GM18511 (cell line): Measurements from ENCODE around the gene CDK11B.

Source experiments
- ATAC-seq: cut with Tn5 transposase; IDR thresholded peaks from one replicate; pipeline ENCODE4 v1.9.1; 2021; ENCODE audit warnings: mild to moderate bottlenecking, moderate library complexity; ENCODE audit not compliant: unreplicated experiment

CDK11B gene

DNA sequence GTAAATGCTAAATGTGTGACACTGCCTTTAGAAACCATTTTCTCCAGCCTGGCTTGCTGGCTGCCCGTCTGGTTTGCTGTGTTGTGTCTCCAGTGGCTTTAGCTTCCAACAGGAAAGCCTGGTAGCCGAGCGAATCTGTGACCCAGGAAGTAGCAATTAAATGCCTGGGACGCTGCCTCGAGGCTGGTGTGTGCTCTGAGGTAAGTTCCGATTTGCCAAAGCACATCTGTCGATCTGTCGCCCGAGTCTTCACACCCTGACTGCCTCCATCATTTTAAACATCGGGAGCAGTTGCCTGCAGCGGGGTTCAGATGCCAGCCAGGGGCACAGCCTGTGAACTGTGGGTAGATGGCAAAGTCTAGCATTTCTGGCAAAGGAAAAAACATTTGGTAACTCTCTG is 41.3 kb downstream of the CDK11B start:
- ATAC-seq = no peak

GRCh38 chr1:1616838-1617237 is 42.0 kb downstream of the CDK11B start:
- ATAC-seq = no peak

DNA sequence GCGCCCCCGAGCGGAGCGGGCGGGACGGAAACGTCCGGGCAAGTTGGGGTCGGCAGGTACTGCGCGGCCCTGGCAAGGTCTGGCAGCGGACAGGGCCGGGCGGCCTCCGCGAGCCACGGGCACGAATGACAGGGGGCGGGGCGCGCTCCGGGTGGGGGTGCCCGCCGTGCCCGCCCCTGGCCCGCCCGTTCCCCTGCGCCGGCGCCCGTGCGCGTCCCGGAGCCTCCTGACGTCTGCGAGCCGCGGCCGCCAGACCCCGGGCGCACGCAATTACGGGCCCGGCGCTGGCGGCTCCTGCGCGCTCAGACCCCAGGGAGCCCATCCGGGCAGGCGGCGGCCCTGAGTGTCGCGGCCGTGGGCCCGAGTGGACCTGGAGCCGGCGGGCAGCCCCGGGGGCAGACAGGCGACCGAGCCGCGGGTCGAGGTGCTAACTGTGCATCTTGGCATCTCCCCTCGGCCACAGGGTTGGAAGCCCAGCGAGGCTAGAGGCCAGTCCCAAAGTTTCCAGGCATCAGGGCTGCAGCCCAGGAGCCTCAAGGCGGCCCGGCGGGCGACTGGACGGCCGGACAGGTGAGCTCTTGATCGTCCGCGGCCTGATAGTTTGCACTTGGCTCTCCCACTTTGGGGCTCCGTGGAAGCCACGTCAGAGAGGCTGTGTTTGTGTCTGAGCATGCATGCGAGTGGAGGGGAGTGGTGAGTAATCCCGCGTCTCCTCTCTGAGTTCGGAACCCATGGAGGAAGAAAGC is 42.6 kb downstream of the CDK11B start:
- peak; percentile 26 for ATAC-seq

DNA sequence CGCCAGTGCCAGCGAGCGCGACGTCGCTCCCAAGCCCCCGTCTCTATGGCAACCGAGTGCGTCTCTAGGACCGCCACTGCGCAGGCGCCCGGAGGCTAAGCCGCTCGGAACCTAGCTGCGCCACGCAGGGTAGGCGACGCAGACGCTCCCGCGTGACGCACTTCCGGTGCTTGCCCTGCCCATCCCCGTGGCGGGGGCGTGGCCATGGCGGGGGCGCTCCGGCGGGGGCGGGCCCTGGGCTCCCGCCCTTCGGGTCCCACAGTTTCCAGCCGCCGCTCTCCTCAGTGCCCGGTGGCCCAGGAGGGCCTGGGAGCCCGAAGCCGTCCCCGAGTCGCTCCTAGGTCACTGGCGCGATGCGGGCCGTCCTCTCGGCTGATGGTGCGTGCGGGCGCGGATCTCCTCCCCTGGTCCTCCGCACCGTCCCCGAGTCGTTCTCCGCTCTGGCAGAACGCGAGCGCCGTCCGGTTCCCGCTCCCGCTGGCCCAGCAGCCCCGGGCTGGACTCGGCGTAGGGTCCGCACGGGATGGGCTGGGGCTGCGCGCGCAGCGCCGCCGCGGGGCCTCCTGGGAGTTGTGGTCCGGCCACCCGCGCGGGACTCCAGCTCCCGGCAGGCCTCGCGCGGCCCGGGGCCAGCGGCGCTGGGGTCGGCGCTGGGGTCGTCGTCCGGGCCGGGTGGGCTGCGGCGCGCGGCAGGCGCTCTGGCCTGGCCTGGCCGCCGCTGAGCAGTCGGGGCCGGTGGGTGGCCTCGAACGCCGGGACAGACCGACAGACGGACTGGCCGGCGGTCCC is 43.4 kb downstream of the CDK11B start, which contains the start of gene MIB2:
MIB2 (plus strand) TSS at position 245 of the 789 bp plus-strand sequence. CDS start 7,953 bp downstream, outside the sequence.
- peak; percentile 85 for ATAC-seq

- no peak for ATAC-seq
Measured at GRCh38 chr1:1614954-1615255, 43.9 kb downstream of the CDK11B start.

DNA sequence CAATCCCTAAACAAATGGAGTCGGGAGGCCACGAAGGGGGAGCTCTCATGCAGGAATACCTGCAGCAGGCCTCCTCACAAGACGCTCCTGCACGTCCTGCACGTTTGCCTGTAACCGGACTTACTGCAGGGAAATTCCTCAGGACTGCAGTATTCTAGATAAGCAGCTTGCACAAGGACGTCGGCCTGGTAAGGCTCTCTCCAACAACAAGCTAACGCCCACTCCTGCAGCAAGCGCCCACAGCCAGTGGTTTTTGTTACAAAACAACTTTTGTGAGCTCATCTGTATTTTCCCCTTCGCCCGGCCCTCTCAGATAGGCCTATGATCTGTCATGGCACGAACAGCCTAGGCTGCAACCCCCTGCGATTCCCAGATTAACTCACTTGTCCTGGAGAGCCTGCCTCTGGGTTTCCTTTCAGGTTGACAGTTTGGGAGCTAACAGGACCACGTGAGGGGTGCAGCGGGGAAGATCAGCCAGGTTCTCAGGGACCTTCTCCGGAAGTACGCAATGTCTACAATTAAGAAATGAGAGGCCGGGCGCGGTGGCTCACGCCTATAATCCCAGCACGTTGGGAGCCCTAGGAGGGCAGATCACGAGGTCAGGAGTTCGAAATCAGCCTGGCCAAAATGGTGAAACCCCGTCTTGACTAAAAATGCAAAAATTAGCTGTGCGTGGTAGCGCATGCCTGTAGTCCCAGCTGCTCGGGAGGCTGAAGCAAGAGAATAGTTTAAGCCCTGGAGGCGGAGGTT is 44.4 kb downstream of the CDK11B start:
- no peak for ATAC-seq

DNA sequence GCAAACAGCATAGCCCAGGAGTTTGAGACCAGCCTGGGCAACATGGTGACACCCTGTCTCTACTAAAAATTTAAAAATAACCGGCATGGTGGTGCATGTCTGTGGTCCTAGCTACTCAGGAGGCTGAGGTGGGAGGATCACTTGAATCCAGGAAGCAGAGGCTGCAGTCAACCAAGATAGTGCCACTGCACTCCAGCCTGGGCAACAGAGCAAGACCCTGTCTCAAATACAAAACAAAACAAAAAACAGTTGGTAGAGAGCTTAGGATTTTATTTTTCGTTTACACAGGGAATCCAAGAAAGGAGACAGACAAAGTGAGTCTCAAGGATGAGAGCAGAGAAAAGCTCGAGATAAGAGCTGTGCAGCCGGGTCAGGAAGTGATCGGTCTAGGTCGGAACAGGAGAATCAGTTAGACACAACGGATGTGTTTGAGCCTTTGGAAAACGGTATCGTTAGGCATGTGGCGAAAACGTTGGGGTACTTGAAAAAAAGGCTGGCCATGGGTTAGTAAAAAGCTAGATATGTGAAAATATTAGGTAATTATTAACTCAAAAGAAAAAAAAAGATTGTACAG is 45.2 kb downstream of the CDK11B start:
- no peak for ATAC-seq

GRCh38 chr1:1612104-1612400 is 46.8 kb downstream of the CDK11B start:
- ATAC-seq = no peak

DNA sequence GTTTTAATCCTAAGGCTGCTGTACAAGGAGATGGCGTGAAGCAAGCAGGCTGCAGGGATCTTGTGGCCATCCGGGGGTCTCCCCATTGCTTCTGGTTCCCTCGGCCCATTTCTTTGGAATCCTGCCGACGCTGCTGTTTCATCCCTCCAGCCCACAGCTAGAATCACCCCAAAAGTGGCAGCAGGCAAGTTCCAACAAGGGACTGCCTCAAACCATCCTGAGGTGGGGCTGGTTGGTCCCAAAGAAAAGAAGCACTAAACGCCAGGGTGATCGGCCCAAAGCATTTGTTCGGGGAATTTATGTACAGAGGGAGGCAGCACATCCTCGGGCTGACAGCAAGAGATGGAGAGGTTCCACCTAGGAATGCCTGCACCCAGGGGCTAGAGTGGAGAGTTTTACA is 48.0 kb downstream of the CDK11B start:
- ATAC-seq = no peak

GRCh38 chr1:1609822-1610485 is 48.9 kb downstream of the CDK11B start:
- no peak for ATAC-seq

- no peak for ATAC-seq
Measured at GRCh38 chr1:1606232-1606631, 52.6 kb downstream of the CDK11B start.

DNA sequence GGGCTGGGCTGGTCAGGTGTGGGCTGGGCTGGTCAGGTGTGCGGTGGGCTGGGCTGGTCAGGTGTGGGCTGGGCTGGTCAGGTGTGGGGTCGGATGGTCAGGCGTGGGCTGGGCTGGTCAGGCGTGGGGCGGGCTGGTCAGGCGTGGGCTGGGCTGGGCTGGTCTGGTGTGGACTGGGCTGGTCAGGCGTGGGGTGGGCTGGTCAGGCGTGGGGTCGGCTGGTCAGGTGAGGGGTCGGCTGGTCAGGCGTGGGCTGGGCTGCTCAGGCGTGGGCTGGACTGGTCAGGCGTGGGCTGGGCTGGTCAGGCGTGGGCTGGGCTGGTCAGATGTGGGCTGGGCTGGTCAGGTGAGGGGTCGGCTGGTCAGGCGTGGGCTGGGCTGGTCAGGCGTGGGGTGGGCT is 53.1 kb downstream of the CDK11B start:
- no peak for ATAC-seq

- no peak for ATAC-seq
Measured at GRCh38 chr1:1605034-1605591, 53.7 kb downstream of the CDK11B start.

DNA sequence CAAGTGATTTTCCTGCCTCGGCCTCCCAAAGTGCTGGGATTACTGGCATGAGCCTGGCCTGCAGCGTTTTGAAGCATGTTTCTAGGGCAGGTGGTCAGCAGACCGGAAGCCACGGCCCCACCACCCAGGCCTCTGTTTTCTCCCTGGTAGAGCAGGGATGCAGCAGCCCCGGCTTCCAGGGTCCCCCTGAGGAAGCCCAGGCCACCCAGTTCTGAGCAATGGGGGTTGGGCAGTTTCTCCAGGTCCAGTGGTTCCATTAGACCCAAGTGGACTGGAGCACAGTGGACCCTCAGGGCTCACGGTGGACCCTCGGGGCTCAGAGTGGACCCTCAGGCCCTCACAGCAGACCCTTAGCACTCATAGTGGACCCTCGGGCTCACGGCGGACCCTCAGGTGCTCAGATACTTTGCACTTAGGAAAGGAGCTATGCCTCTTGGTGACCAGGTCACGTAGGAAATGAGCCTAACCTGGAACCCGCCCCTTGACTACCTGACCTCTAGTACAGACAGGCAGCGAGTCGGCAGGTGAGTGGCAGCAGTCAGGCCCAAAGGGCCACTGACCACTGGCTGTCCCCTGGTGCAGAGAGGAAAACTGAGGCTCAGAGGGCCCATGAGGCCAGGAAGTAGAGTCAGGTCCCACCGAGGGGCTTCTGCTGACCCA is 54.3 kb downstream of the CDK11B start:
- no peak for ATAC-seq

GRCh38 chr1:1603671-1604373 is 55.0 kb downstream of the CDK11B start:
- no peak for ATAC-seq

- ATAC-seq = no peak
Measured at GRCh38 chr1:1602968-1603506, 55.8 kb downstream of the CDK11B start.

GRCh38 chr1:1602304-1602967 is 56.4 kb downstream of the CDK11B start:
- ATAC-seq = no peak

- ATAC-seq = no peak
Measured at GRCh38 chr1:1601564-1602303, 57.1 kb downstream of the CDK11B start.
